ENCODE data around the gene UBAP2L.
"Not testable (repeated sequence)": the region's sequence is repeated elsewhere in the genome, so short reads cannot be mapped to it uniquely, and the experiment has no call there.

UBAP2L gene

DNA sequence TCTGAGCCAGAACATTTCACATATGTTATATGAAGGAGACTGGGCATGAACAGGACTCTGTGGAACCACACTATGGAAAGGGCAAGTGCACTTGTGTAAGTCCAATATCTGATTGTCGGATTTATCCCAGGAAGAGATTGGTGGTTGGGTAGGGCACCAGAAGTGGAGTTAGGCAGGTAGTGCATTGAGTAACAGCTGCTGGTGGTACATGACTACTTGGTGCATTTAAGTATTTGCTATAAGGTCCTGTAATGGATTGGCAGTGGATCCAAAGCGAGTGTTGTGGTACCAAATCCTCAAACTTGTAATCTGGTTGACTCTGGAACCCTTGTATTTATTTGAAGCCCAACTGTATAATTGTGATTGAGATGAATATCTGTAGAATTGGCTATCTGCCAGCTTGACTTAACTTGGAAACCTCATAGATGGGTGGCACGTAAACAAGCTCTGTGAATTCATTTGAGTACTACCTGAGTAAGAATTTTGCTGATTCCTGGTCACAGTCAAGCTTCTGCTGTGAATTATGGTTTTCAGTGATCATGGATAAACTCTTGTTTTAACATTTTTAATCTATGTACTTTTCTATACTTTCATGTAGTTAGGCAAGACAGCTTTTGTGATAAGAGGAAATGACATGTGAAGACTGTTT is 21.1 kb downstream of the UBAP2L start:
- no peak for DNase-seq

DNA sequence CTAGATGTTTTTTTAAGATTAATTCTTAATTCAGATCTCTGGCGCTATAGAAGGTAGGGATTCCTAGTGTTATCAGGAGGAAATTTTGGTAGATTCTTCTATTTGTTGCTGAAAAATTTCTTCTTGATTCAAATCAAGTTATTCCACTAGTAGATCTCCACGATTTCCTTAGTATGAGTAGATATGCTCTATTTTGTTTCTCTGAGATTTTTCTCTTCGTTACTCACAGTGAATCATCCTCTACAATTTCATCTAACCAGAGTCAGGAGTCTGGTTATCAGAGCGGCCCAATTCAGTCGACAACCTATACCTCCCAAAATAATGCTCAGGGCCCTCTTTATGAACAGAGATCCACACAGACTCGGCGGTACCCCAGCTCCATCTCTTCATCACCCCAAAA is 32.9 kb downstream of the UBAP2L start:
- DNase-seq = no peak

GRCh38 chr1:154256686-154257085 is 35.9 kb downstream of the UBAP2L start:
- no peak for DNase-seq

- DNase-seq = no peak
These were observed 38.0 kb downstream of the UBAP2L start for GRCh38 chr1:154258784-154259183.

DNA sequence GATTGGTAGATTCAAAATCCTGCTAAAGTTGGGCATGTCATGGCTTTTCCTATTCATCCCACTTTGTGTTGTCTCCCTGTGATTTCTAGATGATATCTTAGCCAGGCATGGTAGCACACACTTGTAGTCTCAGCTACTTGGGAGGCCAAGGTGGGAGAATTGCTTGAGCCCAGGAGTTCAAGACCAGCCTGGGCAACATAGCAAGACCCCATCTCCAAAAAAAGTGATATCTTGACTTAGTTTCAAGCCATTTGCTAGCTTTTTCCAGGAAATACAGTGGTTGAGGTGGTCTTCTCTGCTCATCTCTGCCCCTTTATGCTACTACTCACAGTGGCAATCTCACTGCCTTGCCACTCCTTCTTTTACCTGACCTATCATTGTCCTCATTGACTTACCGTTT is 39.4 kb downstream of the UBAP2L start:
- DNase-seq = no peak

GRCh38 chr1:154263465-154264332 is 42.9 kb downstream of the UBAP2L start:
- no peak for DNase-seq

DNA sequence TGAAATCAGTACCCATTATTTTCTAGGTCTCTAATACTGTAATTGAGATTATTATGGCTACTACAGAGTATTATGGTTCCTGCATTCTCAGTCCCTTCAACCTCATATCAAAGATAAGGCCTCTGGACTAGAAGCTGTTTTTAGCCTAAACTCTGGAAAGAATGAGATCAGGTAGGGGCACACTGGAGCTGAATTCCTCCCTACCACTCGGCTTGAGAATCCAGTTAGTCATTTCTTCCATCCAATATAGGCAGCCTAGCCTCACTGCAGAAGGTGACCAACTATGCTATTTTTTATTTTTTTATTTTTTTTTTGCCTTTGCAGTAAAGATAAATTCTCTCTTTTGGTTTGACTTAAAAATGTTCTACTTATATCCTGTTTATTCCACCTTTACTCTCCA is 43.7 kb downstream of the UBAP2L start:
- no peak for DNase-seq

DNA sequence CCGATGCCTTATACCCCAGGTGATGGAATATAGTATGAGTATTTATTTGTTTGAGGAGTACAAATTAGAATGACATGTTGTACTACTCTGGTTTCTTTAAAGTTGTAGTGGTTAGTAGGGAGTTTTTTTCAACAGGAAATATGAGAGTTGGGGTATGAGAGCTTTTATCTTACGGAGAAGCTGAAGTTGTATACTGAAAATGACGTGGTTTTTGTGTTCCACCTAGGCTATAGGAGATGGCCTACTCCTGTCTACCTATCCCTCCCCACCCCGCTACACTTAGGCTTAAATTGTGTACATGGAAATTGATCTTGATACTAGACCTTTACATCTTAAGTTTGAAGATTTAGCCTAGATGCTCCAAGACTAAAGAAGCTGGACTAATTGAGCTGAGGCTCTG is 44.8 kb downstream of the UBAP2L start:
- no peak for DNase-seq

DNA sequence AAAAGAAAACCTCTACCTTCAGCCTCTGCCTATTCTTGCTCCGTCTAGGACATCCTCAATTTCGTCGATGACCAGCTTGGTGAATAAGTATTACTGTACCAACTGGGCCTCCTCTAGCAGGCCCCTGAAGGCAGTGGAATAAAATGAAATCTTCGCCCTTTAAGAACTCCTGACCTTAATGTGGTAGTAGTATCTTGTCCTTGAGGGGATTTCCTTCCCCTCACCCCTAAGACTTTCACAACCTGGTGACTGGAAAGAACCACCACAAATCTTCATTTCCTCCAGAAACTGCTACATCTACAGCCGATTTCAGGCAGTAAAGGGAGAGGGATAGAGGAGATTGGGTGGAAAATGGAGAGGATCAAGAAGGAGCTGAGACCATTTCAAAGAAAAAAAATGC is 50.1 kb downstream of the UBAP2L start:
- DNase-seq = no peak

GRCh38 chr1:154272217-154272998 is 51.7 kb downstream of the UBAP2L start, which contains the start of gene HAX1:
Gene HAX1, plus strand, starts transcription at chr1:154272629. Its CDS starts 95 bp downstream, at chr1:154272724.
- peak; percentile 99 for DNase-seq

DNA sequence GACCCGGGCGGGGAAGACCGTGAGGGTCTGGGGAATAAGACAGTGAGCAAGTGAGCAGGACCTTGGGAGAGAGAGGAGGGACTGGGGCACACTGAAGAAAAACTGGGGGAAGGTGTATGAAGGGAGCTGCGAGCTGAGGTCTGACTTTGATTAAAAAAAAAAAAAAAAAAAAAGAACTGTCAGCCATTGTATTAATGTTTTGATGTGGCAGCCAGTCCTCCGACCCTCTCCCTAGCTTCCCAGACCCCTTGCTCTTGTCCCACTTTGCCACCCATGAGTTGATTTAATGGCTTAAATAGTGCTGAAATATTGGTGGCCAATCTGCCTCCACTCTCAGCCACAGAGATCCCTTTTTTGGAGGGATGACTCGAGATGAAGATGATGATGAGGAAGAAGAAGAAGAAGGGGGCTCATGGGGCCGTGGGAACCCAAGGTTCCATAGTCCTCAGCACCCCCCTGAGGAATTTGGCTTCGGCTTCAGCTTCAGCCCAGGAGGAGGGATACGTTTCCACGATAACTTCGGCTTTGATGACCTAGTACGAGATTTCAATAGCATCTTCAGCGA is 52.3 kb downstream of the UBAP2L start:
- no peak for DNase-seq

DNA sequence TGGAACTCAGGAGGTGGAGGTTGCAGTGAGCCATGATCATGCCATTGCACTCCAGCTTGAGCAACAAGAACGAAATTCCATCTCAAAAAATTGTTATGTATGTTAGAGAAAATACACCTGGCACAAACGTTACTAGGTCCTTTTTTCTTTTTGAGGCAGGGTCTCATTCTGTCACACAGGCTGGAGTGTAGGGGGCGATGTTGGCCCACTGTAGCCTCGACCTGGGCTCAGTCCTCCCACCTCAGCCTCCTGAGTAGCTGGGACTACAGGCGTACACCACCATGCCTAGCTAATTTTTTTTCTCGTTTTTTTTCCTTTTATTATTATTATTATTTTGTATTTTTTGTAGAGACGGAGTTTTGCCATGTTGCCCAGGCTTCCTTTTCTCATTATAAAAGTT is 56.0 kb downstream of the UBAP2L start:
- no peak for DNase-seq

GRCh38 chr1:154287591-154287990 is 66.8 kb downstream of the UBAP2L start:
- not testable (repeated sequence) for DNase-seq

DNA sequence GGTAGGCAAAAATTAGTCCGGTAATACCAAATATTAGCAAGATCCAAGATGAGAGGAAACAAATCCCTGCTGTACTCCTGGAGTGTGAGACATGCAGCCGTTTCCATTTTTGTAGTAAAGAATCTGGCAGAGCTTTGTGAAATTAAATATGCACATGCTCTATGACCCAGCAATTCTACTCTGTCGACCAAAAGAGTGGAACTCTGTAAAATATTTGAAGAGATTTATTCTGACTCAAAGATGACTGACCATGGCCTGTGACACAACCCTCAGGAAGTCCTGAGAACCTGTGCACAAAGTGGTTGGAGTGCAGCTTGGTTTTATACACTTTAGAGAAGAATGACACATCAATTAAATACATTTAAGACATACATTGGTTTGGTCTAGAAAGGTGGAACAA is 67.9 kb downstream of the UBAP2L start:
- no peak for DNase-seq

DNA sequence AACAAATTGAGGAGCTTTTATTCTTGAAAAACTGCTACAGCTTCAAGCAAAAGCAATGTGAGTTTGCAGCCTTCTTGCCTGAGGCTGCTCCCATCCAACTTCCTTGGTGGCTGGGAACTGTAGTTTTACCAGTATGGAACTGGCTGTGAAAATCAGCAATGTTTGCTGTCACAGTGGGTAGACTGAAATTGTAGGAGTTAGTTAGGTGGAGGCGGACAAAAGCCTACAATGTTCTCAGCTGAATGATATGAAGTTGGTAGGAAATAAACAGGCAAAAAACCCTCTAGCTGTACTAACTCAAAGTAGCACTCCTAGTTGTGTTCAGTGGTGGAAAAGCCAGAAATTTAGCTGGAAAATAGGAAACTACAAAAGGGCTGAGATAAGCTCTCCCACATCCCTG is 70.2 kb downstream of the UBAP2L start:
- DNase-seq = no peak

DNA sequence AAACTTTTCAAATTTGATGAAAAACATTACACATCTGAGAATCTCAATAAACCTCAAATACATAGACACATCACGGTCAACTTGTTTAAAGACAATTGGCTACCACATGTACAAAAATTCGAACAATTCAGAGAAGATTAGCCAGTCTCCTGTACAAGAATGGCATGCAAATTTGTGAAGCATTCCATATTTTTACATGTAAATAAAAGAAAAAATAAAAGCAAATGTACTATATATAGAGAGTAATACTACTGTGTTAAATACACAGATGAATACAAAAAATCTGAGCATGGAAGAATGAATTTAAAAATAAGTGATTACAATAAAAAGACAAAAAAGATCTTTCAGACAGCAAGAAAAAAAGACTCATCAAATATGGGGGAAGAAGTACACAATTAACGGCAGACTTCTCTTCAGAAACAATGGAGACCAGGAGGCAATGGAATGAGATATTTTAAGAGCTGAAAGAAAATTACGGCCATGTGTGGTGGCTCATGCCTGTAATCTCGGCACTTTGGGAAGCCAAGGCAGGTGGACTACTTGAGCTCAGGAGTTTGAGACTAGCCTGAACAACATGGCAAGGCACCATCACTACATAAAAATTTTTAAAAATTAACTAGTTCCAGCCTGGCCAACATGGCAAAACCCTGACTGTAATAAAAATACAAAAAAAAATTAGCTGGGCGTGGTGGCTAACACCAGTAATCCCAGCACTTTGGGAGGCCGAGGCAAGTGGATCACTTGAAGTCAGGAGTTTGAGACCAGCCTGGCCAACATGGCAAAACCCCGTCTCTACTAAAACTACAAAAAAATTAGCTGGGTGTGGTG is 74.9 kb downstream of the UBAP2L start:
- DNase-seq = no peak

- DNase-seq = no peak
These were observed 80.8 kb downstream of the UBAP2L start for GRCh38 chr1:154301582-154301981.

GRCh38 chr1:154304664-154305337 is 84.0 kb downstream of the UBAP2L start:
- no peak for DNase-seq

DNA sequence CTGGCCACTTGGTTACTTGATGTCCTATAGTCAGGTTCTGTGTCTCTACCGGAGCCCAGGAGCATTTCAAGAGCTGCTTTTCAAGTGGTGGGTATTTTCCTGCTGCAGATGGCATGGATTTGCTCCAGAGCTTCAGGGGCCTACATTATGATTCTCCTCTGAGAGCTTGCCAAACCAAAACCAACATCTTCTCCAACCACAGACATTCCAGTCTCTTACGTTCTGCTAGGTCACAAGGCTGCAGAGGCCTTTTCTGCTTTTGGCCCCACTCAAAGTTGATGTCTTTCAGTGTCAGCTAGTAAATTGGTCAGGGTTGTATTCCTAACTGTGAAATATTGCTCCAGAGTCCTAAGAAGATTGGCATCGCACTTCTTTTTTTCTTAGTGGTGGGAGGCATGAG is 85.4 kb downstream of the UBAP2L start:
- DNase-seq = no peak

DNA sequence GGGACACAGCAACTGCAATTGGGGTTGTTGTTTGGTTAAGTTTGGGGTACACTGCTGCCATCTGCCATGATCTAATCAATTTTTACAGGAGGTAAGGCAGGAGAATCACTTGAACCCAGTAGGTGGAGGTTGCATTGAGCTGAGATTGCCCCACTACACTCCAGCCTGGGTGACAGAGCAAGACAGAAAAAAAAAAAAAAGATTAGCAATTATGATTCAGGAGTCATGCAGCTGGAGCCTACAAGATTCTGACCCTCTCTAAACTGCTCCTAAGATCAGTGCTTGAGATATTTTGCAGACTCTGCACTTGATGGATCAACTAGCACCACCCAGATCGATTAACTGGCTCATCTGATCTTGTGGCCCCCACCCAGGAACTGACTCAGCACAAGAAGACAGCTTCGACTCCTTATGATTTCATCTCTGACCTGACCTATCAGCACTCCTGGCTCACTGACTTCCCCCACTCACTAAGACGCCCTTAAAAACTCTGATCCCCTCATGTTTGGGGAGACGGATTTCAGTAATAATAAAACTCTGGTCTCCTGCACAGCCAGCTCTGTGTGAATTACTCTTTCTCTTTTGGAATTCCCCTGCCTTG is 87.0 kb downstream of the UBAP2L start:
- DNase-seq = not testable (repeated sequence)

DNA sequence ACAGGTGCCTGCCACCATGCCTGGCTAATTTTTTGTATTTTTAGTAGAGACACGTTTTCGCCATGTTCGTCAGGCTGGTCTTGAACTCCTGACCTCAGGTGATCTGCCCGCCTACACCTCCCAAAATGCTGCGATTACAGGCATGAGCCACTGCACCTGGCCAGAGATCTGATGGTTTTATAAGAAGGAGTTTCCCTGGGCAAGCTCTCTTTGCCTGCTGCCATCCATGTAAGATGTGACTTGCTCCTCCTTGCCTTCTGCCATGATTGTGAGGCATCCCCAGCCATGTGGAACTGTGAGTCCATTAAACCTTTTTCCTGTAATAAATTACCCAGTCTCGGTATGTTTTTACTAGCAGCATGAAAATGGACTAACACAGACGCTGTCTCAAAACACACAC is 88.4 kb downstream of the UBAP2L start:
- DNase-seq = not testable (repeated sequence)
